HG03095 (cell line): ENCODE data around the gene OLFML2A.

Experiments
- ATAC-seq: cut with Tn5 transposase; IDR thresholded peaks from one replicate; pipeline ENCODE4 v1.9.1; 2021; ENCODE audit warnings: moderate library complexity; ENCODE audit not compliant: unreplicated experiment

Gene OLFML2A

DNA sequence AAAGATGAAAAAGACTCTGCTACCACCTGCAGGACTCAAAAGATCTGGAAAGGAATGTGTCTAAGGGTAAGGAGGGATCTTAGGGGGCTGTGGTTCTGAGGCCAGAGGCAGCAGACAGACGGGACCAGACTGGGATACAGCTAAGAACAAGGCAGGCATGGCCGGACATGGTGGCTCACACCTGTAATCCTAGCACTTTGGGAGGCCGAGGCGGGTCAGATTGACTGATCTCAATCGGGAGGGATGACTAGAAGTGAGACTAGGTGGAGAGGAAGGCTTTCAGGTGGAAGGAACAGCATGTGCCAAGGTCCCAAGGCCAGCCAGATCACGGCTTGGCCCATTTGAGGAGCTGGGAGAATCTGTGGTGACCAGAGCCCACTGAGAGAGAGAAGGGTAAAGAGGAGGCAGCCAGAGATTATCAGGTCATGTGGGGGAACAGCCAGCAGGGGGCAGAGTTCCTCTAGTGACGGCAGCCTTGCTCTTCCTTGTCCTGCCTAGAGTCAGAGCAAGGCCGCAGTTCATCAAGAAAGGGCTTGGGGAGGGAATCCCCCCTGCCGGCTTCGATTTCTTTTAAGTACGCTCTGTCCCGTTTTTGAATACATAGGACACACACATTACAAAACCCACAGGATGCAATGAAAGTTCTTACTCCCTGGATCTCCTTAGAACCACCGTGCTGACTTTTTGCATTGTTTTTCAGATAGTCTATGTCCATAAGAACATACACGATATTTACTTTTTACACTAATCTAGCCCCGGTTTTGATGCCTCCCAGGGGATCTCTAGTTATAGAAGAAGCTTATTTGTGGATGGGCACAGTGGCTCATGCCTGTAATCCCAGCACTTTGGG, 2.6 kb upstream of the OLFML2A start:
- ATAC-seq: no peak

- no peak for ATAC-seq
Observed at GRCh38 chr9:124776618-124776953, 347 bp upstream of the OLFML2A start.

GRCh38 chr9:124778575-124779367, 1.8 kb downstream of the OLFML2A start:
- no peak for ATAC-seq

DNA sequence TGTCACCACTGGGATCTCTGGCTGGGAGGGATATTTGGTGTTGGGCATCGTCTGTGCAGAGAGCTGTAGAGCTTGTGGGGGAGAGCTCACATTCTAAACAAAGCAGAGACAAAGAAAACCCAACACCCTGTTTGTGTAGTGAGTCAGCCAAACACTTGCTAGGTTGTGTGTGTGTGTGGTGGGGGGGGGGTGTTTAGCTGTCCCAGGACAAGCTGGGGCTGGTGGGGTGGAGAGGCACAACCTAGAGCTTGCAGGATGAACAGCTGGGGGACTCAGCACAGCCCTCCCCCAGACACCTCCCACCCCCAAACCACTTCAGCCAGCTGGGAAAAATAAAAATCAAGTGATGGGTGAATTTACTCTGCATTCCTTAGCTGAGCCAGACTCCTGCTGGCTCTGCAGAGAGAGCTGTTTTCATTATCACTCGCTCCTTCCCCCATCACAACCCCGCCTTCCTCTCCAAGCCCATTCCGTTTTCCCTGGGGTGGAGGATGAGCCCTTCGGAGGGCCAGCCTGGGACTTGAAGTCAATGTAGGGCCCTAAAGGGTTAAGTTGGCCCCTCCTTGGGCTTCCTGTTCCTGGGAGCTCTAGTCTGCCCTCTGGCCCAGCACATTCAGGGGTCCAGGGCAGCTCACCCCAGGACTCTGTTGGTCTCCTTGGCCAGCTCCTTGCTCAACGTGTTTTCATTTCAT, 2.6 kb downstream of the OLFML2A start:
- ATAC-seq: no peak

- ATAC-seq: no peak
Observed at GRCh38 chr9:124780060-124780756, 3.3 kb downstream of the OLFML2A start.

- ATAC-seq: no peak
Observed at GRCh38 chr9:124780757-124781151, 3.8 kb downstream of the OLFML2A start.

DNA sequence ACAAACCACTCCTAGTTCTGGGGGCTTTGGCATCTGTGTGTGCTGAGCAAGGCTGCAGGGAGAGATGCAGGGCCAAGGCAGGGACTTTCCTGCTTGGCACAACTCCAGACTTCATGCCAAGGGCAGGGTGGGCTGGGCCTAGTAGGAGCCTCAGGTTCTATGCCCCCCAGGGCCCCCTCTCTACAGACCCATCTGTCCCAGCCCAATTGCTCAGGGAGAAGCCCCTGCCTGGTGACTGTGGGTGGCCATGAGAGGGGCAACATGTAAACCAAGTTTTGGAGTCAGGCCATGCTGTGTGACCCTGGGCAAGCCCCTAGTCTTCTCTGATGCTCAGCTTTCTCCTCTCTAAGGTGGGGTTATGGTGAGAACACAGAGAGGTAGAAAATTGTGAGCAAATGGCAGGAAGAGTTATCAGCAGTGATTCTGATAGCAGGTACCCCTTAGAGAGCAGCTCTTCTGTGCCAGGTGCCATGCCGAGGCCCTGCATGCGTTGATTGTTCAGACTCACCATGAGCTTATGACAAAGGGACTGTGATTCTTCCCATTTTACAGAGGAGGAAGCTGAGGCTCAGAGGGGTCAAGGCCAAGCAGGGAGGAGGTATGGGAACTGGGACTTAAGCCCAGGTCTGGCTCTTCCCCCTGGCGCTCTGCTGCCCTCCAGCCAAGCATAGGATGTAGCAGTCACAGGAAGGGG, 5.2 kb downstream of the OLFML2A start:
- ATAC-seq: no peak

DNA sequence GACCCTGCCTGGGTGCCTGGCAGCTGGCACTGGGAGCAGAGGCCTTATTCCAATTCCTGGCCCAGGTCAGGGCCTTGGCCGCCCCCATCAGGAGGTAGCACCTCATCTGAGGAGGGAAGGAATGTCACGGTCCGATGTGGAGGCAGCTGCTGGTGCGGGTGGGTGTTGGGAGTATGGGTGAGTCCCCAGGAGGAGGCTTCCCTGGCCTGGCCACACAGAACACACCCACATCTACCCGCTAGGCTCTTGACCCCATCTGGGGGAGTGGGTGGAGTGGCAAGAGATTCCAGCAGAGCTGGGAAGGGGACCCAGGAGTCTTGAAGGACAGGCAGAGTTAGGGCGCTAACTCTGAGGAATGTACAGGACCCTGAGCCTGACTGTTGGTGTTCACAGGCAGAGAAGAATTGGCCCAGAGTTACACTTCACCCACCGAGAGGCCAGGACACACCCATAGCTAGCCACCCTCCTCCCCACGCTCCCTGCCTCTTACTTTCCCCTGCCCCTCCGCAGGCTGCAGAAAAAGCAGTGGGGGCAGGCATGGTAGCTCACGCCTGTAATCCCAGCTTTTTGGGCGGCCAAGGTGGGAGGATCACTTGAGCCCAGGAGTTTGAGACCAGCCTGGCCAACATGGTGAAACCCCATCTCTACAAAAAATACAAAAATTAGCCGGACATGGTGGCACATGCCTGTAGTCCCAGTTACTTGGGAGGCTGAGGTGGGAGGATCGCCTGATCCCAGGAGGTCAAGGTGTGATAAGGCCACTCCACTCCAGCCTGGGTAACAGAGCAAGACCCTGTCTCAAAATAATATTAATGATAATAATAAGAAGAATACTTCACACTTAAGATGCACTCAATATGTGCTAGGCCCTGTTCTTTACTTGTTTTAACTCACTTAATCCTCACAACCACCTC, 6.0 kb downstream of the OLFML2A start:
- no peak for ATAC-seq

DNA sequence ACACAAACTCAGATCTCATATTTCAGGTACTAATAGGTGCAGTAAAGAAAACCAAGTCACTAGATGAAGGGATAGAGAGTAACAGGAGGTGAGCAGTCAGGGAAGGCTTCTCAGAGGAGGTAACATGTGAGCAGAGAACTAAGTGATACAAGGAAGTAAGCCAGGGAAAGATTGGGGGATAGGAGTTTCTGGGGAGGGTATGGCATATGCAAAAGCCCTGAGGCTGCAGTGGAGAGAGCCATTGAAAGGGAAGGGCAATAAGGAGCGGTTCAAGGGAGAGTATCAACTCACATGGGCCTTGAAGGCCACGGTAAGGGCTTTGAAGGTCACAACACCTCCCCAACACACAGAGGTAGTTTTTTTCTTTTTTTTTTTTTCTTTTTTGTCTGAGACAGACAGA, 6.9 kb downstream of the OLFML2A start:
- ATAC-seq: no peak

GRCh38 chr9:124784509-124784908, 7.6 kb downstream of the OLFML2A start:
- ATAC-seq: no peak

GRCh38 chr9:124786881-124787573, 10.1 kb downstream of the OLFML2A start:
- no peak for ATAC-seq

- no peak for ATAC-seq
Observed at GRCh38 chr9:124788542-124789217, 11.7 kb downstream of the OLFML2A start.

DNA sequence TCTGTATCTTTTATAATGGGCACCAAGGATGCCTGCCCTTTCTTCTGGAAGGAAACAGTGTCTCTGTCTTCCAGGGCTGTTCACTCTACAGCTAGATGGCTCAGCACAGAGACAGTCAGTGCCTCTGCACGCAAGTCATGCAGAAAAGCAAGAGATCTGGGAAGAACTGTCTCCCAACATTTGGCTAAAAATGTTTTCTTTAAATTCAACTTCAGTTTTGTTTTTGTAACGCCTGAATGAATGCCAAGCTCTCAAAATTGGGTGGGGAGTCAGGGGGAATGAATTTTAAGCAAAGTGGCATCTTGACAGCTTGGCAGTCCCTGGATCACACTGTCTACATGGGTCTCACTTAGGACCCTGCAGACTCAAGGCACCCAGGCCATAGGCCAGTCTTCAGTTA, 12.6 kb downstream of the OLFML2A start:
- ATAC-seq: no peak

DNA sequence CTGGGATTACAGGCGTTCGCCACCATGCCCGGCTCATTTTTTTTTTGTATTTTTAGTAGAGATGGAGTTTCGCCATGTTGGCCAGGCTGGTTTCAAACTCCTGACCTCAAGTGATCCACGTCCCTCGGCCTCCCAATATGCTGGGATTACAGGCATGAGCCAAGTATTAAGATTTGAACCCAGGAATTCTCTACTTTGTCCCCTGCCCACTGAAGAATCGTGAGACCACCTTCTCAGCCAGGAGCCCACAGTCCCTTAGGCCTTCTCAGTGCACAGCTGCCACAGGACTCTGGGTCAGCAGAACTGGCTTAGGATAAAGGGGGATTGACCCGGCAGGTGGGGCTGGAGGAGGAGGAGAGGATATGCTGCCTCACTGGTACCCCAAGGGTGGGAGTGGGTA, 13.4 kb downstream of the OLFML2A start:
- no peak for ATAC-seq

GRCh38 chr9:124790801-124791505, 14.0 kb downstream of the OLFML2A start:
- ATAC-seq: no peak

GRCh38 chr9:124792257-124793014, 15.5 kb downstream of the OLFML2A start:
- no peak for ATAC-seq

- no peak for ATAC-seq
Observed at GRCh38 chr9:124793015-124793541, 16.1 kb downstream of the OLFML2A start.
